ENCODE measurements around the gene RAB7B.

The RAB7B gene

GRCh38 chr1:205945069-205945468, 58.1 kb downstream of the RAB7B start:
- no peak for DNase-seq

- DNase-seq: no peak
Measured at GRCh38 chr1:205944525-205944924, 58.7 kb downstream of the RAB7B start.

GRCh38 chr1:205943245-205943644, 60.0 kb downstream of the RAB7B start, which contains the start of gene SLC26A9:
Gene SLC26A9 (minus strand): TSS chr1:205943456. CDS start chr1:205935820, 7,636 bp downstream.
- no peak for DNase-seq

- DNase-seq: no peak
Measured at GRCh38 chr1:205942631-205943159, 60.5 kb downstream of the RAB7B start.

GRCh38 chr1:205940710-205941109, 62.5 kb downstream of the RAB7B start:
- DNase-seq: no peak

GRCh38 chr1:205939690-205940330, 63.4 kb downstream of the RAB7B start:
- DNase-seq: no peak

GRCh38 chr1:205938682-205939081, 64.5 kb downstream of the RAB7B start:
- no peak for DNase-seq

GRCh38 chr1:205936846-205937586, 66.2 kb downstream of the RAB7B start:
- no peak for DNase-seq

GRCh38 chr1:205936311-205936710, 66.9 kb downstream of the RAB7B start:
- no peak for DNase-seq

GRCh38 chr1:205935869-205936268, 67.3 kb downstream of the RAB7B start:
- DNase-seq: no peak

GRCh38 chr1:205934788-205935187, 68.4 kb downstream of the RAB7B start:
- no peak for DNase-seq

- DNase-seq: no peak
Measured at GRCh38 chr1:205933671-205934618, 69.2 kb downstream of the RAB7B start.

GRCh38 chr1:205932776-205933175, 70.4 kb downstream of the RAB7B start:
- no peak for DNase-seq

- no peak for DNase-seq
Measured at GRCh38 chr1:205930799-205931281, 72.4 kb downstream of the RAB7B start.

- DNase-seq: no peak
Measured at GRCh38 chr1:205930195-205930577, 73.0 kb downstream of the RAB7B start.

- no peak for DNase-seq
Measured at GRCh38 chr1:205929496-205930194, 73.5 kb downstream of the RAB7B start.

- DNase-seq: no peak
Measured at GRCh38 chr1:205928317-205928716, 74.9 kb downstream of the RAB7B start.

- no peak for DNase-seq
Measured at GRCh38 chr1:205927676-205928075, 75.5 kb downstream of the RAB7B start.

- DNase-seq: no peak
Measured at GRCh38 chr1:205927247-205927646, 75.9 kb downstream of the RAB7B start.

Measured in CD4-positive, alpha-beta T cell treated with Interleukin-4 for 1 hour (primary cell).